Esophagus mucosa (tissue), 1 donor: ENCODE data around the gene KDF1. TPM values are rescaled to one million over a fixed set of nuclear protein-coding genes. Genes with fewer than 3 reads are reported as not detected.
A peak's percentile ranks its signal among the peaks of the same experiment; 100 is the strongest.
"Not testable (repeated sequence)": the region's sequence is repeated elsewhere in the genome, so short reads cannot be mapped to it uniquely, and the experiment has no call there.

ENCODE experiments used
- ATAC-seq: fragments of 200-7000 bp; cut with Tn5 transposase; one replicate; pipeline ENCODE4 v1.9.1; 2020
- total RNA-seq: library from RNA; stranded (reverse); gene quantifications from one replicate; pipeline ENCODE4 v1.2.4, GENCODE V29; 2023
- donor health status: DM: yes; HTN: yes; CAD: no.

The KDF1 gene
- total RNA-seq, 1 donor from 2014 or later, result 16.5 TPM

- ATAC-seq, result no peak
Measured at GRCh38 chr1:26994020-26994786, 33.9 kb upstream of the KDF1 start.

- ATAC-seq, result peak; percentile 63
Measured at GRCh38 chr1:26993237-26994019, 33.2 kb upstream of the KDF1 start, which contains the start of gene TRNP1. Gene TRNP1 (plus strand): TSS chr1:26993692. CDS start chr1:26993787, 95 bp downstream.

- no peak for ATAC-seq
Measured at GRCh38 chr1:26991310-26992116, 31.2 kb upstream of the KDF1 start.

- not testable (repeated sequence) for ATAC-seq
Measured at GRCh38 chr1:26989403-26990109, 29.3 kb upstream of the KDF1 start.

GRCh38 chr1:26986658-26987057, 26.4 kb upstream of the KDF1 start:
- ATAC-seq, result peak; percentile 36

- no peak for ATAC-seq
Measured at GRCh38 chr1:26984291-26984690, 24.0 kb upstream of the KDF1 start.

- no peak for ATAC-seq
Measured at GRCh38 chr1:26983863-26984262, 23.6 kb upstream of the KDF1 start.

- ATAC-seq, result no peak
Measured at GRCh38 chr1:26981146-26981846, 21.0 kb upstream of the KDF1 start.

GRCh38 chr1:26978901-26979300, 18.6 kb upstream of the KDF1 start:
- no peak for ATAC-seq

- ATAC-seq, result peak; percentile 85
Measured at GRCh38 chr1:26976621-26977510, 16.6 kb upstream of the KDF1 start.

GRCh38 chr1:26972821-26973220, 12.6 kb upstream of the KDF1 start:
- no peak for ATAC-seq

GRCh38 chr1:26972390-26972789, 12.1 kb upstream of the KDF1 start:
- no peak for ATAC-seq

GRCh38 chr1:26971590-26971989, 11.3 kb upstream of the KDF1 start:
- peak; percentile 29 for ATAC-seq

- peak; percentile 86 for ATAC-seq
Measured at GRCh38 chr1:26970810-26971209, 10.5 kb upstream of the KDF1 start.

GRCh38 chr1:26965628-26966027, 5.4 kb upstream of the KDF1 start:
- no peak for ATAC-seq

- no peak for ATAC-seq
Measured at GRCh38 chr1:26965213-26965612, 4.9 kb upstream of the KDF1 start.

- ATAC-seq, result peak; percentile 42
Measured at GRCh38 chr1:26961826-26962225, 1.6 kb upstream of the KDF1 start.

- no peak for ATAC-seq
Measured at GRCh38 chr1:26960625-26960966, 328 bp upstream of the KDF1 start.

GRCh38 chr1:26959270-26959669, 998 bp downstream of the KDF1 start:
- no peak for ATAC-seq

GRCh38 chr1:26957306-26957705, 3.0 kb downstream of the KDF1 start:
- no peak for ATAC-seq

GRCh38 chr1:26956321-26956720, 3.9 kb downstream of the KDF1 start:
- no peak for ATAC-seq
